Endothelial cell of umbilical vein (primary cell): ENCODE results near the gene LOXL3.

ENCODE experiments used
- CTCF ChIP-seq, 2 donors: IDR thresholded peaks; 1 replicate in 1 of 2; 2 replicates in 1 of 2; pipeline ENCODE4 v1.5.1; 2011; ENCODE audit warnings: low read length in 2 of 2, mild to moderate bottlenecking in 2 of 2, moderate library complexity in 2 of 2, control low read depth in 1 of 2, inconsistent platforms in 1 of 2, low read depth in 1 of 2; ENCODE audit not compliant: insufficient read depth in 1 of 2; ENCODE audit errors: extremely low read depth in 1 of 2
- EZH2 ChIP-seq: IDR thresholded peaks from 2 replicates; pipeline ENCODE4 v1.6.1; 2012; ENCODE audit warnings: borderline replicate concordance, low read depth, mild to moderate bottlenecking, moderate library complexity, low read length, inconsistent platforms; ENCODE audit not compliant: severe bottlenecking
- FOS ChIP-seq: IDR thresholded peaks from 2 replicates; pipeline ENCODE4 v1.6.1; 2011; ENCODE audit warnings: mild to moderate bottlenecking, low read length, moderate library complexity, borderline replicate concordance; ENCODE audit not compliant: insufficient read depth
- MAX ChIP-seq: IDR thresholded peaks from 2 replicates; pipeline ENCODE4 v1.6.1; 2011; ENCODE audit not compliant: insufficient read depth, insufficient read length
- POLR2A ChIP-seq: IDR thresholded peaks from 2 replicates; pipeline ENCODE4 v1.6.1; 2012; ENCODE audit warnings: low read depth, mild to moderate bottlenecking, control low read depth, low read length
- POLR2AphosphoS5 ChIP-seq: IDR thresholded peaks from 2 replicates; pipeline ENCODE4 v1.6.1; 2012; ENCODE audit warnings: low read depth, mild to moderate bottlenecking, control low read depth, low read length, moderate library complexity; ENCODE audit not compliant: insufficient read depth

- TF ChIP-seq CTCF (IDR thresholded peaks at IDR 0.05; ENCODE audit: extremely low read depth in 1 of 2, insufficient read depth in 1 of 2, low read depth in 1 of 2, low read length in 2 of 2) (no peak), POLR2A (no peak), EZH2 (no peak), FOS (no peak), MAX (no peak), POLR2AphosphoS5 (no peak)
Measured at GRCh38 chr2:74503506-74504475, 50.0 kb downstream of the LOXL3 start.
